Measurements from ENCODE around the gene DDC.

The DDC gene

DNA sequence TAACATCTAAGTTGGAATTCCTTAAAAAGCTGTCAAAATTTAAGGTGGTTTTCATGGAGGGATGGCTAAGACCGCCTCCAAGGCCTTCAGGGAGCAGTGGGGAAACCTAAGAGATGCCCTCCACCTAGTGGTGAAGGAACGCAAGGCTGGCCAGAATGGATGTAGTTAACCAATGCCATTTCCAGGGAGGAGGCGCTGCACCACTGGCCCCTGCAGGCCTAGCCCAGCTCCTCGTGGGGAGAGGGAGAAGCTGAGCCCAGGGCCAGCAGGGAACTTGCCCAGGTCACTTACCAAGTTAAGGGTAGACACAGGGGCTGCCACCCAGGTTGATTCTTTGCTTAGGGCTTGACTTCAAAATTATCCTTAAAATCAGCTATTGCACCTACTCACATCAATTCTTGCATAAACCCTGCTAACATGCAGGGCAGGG, 147.1 kb downstream of the DDC start:
- TF ChIP-seq, protein P1, sequence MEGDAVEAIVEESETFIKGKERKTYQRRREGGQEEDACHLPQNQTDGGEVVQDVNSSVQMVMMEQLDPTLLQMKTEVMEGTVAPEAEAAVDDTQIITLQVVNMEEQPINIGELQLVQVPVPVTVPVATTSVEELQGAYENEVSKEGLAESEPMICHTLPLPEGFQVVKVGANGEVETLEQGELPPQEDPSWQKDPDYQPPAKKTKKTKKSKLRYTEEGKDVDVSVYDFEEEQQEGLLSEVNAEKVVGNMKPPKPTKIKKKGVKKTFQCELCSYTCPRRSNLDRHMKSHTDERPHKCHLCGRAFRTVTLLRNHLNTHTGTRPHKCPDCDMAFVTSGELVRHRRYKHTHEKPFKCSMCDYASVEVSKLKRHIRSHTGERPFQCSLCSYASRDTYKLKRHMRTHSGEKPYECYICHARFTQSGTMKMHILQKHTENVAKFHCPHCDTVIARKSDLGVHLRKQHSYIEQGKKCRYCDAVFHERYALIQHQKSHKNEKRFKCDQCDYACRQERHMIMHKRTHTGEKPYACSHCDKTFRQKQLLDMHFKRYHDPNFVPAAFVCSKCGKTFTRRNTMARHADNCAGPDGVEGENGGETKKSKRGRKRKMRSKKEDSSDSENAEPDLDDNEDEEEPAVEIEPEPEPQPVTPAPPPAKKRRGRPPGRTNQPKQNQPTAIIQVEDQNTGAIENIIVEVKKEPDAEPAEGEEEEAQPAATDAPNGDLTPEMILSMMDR (IDR thresholded peaks at IDR 0.05; ENCODE audit: low read depth, low read length), result peak; percentile 91
- peak; percentile 25 for DNase-seq (ENCODE audit: extremely low read depth, low read depth)

GRCh38 chr7:50416527-50417182, 148.6 kb downstream of the DDC start:
- TF ChIP-seq, protein P1 (IDR thresholded peaks at IDR 0.05; ENCODE audit: low read depth, low read length), result no peak
- no peak for DNase-seq (ENCODE audit: extremely low read depth, low read depth)

DNA sequence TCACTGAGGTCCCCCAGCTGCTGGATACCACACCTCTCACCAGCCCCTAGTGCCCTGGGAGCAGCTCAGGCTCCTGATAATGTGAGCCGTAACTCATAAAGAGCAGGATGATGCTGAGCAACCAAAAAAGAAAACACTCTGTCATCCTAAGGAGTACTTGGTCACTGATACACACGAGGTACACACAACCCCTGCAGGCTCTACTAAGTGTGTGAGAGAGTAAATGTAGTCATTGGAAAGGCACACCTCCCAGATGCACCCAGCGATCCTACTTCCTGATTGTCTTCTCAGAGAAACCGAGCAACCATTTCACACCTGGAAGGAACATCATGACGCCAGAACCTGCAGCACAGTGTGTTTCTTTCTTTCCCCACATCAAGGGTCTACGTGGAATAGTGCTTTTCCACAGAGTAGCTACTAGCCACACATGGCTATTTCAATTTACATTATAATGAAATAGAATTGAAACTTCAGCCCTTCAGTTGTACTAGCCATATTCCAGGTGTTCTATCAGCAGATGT, 149.3 kb downstream of the DDC start:
- no peak for DNase-seq (ENCODE audit: extremely low read depth, low read depth)
- TF ChIP-seq, protein P1 (IDR thresholded peaks at IDR 0.05; ENCODE audit: low read depth, low read length), result no peak

DNA sequence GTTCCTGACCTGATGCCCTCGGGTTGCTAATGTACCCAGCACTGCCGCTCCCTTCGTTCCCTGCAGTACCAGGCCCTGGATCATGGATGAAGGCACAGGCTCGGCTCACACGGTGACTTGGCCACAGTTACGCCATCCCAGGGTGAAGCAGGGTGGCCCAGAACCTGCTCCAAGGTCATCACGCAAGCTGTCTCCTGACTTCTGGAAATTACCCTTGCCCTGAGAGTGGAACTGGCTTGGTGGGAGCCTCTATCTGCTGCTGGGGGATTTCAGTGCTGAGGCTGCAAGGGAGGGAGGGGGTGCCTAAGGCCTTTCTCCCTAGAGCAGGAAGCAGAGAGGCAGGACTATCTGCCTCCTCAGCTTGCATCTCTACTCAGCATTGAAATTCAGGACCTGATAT, 151.6 kb downstream of the DDC start:
- no peak for DNase-seq (ENCODE audit: extremely low read depth, low read depth)
- TF ChIP-seq, protein P1 (IDR thresholded peaks at IDR 0.05; ENCODE audit: low read depth, low read length), result no peak

DNA sequence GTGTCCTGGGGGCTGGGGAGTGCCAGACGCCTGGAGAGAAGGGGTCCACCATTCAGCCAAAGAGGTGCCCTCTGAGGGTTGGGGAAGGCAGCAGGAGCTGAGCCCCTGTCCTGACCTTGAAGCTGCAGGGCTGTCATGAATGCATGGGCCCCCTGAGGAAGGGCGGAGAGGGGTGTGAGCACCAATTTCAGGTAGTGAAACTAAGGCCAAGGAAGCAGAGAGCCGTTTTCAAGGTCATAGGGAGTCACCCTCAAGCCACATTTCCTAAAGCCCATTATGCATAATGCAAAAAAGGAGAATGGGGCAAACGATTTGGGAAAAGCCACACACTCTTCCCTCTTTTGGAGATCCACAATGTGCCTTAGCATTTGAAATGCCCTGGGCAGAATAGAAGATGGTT, 152.2 kb downstream of the DDC start:
- TF ChIP-seq, protein P1 (IDR thresholded peaks at IDR 0.05; ENCODE audit: low read depth, low read length), result no peak
- no peak for DNase-seq (ENCODE audit: extremely low read depth, low read depth)

DNA sequence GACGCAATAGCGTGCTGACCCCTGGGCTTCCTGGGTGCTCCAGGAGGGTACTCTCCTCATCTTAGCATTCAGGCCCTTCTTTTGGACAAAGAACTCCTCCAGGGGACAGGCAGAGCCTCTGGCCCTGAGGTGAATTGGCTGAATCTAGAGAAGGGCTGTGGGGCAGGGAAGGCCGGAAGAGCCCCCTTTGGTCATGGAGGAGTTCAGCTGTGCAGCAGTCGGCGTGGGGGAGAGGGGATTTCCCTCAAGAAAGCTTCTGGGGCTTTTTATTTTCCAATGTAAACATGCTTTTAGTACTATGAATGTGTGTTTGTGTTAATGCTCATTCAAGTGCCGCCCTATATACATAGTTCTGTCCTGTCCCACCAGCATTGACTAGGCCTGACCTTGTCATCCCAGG, 153.9 kb downstream of the DDC start:
- TF ChIP-seq, protein P1 (IDR thresholded peaks at IDR 0.05; ENCODE audit: low read depth, low read length), result no peak
- no peak for DNase-seq (ENCODE audit: extremely low read depth, low read depth)

DNA sequence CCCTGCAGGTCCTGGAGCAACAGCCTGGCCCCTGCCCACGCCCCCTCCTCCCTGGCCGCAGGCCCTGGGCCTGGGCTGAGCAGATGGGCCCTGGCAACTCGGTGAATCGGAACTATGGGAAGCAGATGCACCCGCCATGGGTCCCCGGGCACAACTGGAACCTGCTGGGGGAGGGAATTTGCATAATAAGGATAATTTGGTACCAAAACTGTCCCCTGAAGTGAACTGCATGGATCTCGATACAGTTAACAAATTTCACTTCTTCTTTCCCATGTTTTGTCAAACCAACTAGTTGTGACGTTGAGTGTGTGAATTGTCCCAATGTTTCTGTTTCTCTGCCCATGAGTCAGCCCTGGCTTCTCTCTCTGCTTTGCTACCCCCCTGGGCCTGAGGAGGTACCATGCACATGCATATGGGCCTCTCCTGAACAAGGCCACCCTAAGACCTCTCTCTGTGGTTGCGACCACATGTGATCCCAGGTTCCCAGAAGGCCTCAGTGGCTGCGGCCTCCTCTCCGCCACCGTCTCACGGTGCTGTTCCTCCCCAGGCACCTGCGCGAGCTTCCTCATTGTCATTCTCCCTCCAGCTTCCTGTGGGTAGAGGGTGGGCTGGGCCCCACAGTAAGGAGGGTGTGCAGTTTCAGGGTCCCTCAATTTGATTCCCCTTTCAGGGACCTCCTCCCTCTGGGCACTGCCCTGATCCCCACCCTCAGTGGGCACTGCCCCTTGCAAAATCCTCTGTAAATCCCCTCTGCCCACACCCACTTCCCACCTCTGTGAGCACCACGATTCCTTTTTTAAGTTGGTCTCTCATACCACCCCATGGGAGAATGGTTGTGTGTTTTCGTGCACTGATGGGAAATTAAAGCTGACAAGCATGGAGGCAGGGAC, 155.1 kb downstream of the DDC start:
- TF ChIP-seq, protein P1 (IDR thresholded peaks at IDR 0.05; ENCODE audit: low read depth, low read length), result no peak
- no peak for DNase-seq (ENCODE audit: extremely low read depth, low read depth)

Measured in AG09319 (cell line).